ENCODE data around the gene XRCC3.
"Not testable (repeated sequence)": the region's sequence is repeated elsewhere in the genome, so short reads cannot be mapped to it uniquely, and the experiment has no call there.

Gene XRCC3

DNA sequence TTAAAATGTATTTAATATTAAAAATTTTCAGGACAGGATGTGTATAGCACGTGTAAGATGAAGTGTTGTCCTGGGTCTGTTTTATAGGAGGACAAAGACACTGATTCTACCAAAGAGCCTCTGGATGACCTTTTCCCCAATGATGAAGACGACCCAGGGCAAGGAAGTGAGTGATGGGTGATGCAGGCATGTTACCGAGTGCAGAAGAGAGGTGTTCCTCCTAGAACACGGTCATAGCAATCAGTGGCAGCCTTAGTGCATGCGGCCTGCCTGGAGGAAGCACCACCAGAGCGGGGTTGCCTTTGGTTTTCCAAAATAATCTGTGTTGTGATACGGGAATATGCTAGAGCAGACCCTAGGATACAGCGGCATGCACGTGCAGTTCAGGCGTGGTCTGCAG, 53.2 kb downstream of the XRCC3 start:
- no peak for DNase-seq

DNA sequence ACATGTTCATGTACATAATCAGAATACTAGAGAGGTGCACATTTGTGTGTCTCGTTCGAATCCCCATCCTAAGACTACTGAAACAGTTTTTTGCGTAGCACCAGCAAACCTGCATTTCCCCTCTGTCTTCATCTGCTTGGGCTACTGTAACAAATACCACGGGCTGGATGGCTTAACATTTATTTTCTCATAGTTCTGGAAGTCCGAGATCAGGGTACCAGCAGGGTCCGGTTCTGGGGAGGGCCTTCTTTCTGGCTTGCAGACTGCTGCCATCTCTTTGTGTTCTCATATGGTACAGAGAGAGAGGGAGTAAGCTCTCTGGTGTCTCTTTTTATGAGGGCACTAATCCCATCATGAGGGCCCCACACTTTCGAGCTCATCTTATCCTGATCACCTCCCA, 55.6 kb downstream of the XRCC3 start:
- no peak for DNase-seq

DNA sequence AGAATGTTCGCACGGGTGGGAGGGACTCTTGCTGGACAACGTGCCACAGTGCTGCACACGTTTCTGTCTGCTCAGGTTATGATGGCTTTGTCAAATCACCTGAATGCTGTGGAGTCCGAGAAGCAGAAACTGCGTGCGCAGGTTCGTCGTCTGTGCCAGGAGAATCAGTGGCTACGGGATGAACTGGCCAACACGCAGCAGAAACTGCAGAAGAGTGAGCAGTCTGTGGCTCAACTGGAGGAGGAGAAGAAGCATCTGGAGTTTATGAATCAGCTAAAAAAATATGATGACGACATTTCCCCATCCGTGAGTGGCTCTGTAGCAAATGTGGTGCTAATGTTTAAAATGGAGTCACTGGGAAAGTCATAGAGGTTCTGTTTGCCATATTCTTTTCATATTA, 57.8 kb downstream of the XRCC3 start:
- DNase-seq: peak; percentile 84

DNA sequence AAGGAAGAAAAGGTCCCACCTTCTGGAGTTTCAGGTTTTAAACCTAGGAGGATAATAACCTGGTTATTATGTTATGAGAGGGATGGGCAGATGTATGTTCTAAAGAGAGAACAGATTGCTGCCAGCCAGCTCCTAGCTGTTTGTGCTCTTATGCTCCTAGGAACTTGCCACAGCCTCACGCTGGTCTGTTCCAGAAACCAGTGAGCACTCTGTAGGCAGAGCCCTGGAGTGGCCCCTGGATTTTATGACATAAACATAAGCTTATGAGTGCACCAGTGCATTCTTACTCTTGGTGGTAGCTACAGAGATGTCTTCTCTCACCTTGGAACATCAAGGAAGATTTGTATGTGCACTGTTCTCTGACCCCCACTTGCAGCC, 58.5 kb downstream of the XRCC3 start:
- DNase-seq: no peak

DNA sequence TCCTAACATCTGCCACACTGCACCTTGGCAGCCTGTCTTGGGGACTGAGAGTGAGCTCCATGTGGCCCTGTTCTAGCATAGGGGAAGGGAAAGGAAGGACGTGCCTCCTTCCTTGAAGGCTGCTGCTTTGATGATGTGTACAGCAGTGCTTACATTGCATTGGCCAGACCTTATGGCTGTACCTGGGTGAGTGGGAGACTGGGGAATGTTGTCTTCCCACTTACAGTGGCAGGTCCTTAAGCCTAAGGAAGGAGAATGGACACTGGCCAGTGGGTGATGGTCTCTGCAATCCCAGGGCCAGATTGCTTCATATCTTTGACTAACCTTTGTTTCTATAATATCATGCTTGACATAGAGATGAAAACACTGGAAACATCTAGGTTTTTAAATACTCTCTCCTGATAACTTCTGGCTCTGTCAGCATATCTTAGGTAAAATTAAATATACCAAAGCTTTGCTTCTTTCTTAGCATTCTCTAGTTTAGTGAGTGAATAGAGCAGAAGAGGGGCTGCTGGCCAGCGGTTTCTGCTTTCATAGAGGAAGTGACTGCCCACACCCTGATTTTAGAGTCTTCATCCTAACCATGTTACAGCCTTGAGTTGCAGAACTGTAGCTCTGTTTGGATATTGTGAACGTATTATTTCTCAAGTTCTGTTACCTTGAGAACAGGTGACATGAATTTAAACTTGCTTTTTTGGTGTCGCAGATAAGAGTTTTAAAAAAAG, 59.1 kb downstream of the XRCC3 start:
- no peak for DNase-seq

DNA sequence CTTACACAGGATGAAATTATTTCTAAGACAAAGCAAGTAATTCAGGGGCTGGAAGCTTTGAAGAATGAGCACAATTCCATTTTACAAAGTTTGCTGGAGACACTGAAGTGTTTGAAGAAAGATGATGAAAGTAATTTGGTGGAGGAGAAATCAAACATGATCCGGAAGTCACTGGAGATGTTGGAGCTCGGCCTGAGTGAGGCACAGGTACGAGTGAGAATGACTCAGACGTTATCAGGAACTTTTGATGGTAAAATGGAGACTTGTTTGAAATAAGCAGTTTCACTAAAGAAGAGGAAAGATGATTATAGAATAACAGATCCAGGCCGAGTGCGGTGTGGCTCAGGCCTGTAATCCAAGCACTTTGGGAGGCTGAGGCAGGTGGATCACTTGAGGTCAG, 60.6 kb downstream of the XRCC3 start:
- no peak for DNase-seq

DNA sequence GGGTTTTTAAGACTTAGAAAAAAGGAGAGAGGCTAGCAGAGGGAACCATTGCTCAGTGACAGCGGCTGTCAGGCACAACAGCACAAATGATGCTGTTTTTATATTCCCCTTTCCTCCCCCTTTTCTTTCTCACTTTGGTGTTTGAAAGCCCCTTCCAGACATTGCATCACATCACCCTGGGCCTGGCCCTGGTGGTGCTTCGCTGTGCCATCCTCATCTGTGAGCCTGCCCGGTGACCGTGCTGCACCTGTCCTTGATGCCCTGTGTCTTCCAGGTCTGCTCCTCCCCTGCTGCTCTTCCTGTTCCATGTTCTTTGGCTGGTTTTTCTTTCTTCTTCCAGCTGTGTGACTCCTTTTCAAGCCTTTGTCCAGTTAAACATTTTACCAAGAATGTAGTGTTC, 61.4 kb downstream of the XRCC3 start:
- DNase-seq: no peak

DNA sequence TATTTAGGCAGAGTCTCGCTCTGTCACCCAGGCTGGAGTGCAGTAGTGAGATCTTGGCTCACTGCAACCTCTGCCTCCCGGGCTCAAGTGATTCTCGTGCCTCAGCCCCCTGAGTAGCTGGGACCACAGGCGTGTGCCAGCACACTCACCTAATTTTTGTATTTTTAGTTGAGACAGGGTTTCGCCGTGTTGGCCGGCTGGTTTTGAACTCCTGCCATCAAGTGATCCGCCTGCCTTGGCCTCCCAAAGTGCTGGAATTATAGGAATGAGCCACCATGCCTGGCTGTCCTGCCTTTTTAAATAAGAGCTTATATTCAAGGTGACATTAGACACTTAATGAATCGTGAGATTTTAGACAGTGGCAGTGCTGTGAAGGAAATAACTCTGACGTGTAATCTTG, 61.9 kb downstream of the XRCC3 start:
- not testable (repeated sequence) for DNase-seq

DNA sequence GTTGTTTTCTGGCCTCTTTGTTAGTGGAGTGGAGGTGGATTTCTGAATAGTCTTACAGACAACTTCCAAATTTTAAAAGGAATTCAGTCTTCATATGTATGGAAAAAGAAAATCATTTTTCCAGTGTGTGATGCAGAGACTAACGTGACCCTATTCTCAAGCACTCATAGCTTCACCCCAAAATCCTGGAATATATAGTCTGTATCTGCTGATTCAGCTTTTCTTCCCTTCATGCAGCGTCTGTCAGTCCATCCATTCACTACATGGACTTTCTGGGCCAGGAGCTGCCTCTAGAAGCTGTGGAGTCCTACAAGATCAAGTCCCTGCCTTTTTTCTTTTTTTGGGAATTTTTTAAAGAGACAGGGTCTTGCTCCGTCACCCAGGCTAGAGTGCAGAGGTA, 62.4 kb downstream of the XRCC3 start:
- DNase-seq: no peak

DNA sequence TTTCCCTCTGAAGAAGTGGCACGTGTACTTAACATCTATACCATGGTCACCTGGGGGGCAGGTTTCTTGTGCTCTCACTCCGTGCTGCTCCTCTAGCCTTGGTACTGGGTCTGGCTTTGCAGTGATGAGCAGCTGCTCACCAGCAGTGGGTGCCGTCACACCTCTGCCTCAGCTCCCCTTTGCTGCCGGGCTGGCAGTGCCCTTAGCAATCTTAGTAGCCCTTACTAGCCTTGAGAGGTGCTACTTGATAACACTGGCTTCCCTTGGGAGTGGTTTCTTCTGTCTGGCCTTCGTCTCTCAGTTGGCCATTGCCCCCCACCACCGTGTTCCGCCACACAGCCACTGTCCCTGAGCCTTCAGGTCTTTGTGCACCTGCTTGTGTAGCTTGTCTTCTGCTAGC, 63.7 kb downstream of the XRCC3 start:
- no peak for DNase-seq

DNA sequence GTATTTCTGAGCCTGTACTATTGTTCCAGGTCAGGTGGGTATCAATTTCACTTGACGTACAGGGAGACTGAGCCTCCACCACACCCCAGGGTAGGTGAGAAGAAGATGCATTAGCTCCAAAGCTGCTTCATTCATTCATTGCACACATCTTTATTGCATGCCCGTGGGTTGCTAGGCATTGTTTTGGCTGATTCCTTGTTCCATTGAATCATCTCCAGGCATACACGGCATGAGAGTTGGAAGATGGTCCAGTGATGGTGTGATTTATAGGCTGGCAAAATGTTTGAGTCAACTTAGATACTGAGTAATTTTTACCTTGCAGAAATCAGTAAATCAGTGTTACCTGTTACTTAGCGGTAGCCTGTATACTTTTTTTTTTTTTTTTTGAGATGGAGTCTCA, 65.0 kb downstream of the XRCC3 start:
- no peak for DNase-seq

DNA sequence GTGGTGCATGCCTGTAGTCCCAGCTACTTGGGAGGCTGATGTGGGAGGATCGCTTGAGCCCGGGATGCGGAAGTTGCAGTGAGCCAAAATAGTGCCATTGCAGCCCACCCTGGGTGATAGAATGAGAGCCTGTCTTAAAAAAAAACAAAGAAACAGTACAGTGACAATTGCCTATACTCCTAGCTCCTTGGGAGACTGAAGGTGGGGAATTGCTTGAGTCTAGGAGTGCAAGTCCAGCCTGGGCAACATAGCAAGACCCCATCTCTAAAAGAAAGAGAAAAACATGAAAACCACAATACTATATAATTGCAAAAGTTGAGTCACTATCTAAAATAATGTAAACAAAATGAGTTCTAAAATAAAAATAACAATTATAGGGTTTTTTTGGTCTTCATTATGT, 66.2 kb downstream of the XRCC3 start:
- DNase-seq: no peak

Measured in EL (cell line).